OCI-LY1 (cell line): ENCODE data around the gene HACD2.

Source experiments
- H2AFZ ChIP-seq: fragments of 200-600 bp; sonication (generic), shearing (Covaris generic); 2 replicates; pipeline ENCODE4 v1.6.0; 2014; ENCODE audit warnings: antibody characterized with exemption, mild to moderate bottlenecking, low read length
- H3F3A ChIP-seq: fragments of 200-600 bp; sonication (generic), shearing (Covaris generic); 2 replicates; pipeline ENCODE4 v1.6.0; 2014; ENCODE audit warnings: mild to moderate bottlenecking, antibody characterized with exemption, low read length, moderate library complexity; ENCODE audit not compliant: insufficient read depth
- H3K27ac ChIP-seq: fragments of 200-600 bp; sonication (generic); 2 replicates; pipeline ENCODE4 v1.5.1; 2014; ENCODE audit warnings: low read length, mixed run types, mild to moderate bottlenecking, low read depth; ENCODE audit not compliant: poor library complexity, severe bottlenecking
- H3K27me3 ChIP-seq: fragments of 200-600 bp; sonication (generic); 2 replicates; pipeline ENCODE4 v1.6.0; 2014; ENCODE audit warnings: antibody characterized with exemption, mild to moderate bottlenecking, low read length, moderate library complexity; ENCODE audit not compliant: insufficient read depth
- H3K36me3 ChIP-seq: fragments of 200-600 bp; sonication (generic); 2 replicates; pipeline ENCODE4 v1.6.1; 2014; ENCODE audit warnings: mild to moderate bottlenecking, antibody characterized with exemption, low read length, moderate library complexity, mixed read lengths; ENCODE audit not compliant: insufficient read depth
- H3K4me1 ChIP-seq: fragments of 200-600 bp; sonication (generic); 2 replicates; pipeline ENCODE4 v1.5.1; 2014; ENCODE audit warnings: mild to moderate bottlenecking, low read length, moderate library complexity; ENCODE audit not compliant: insufficient read depth, severe bottlenecking
- H3K4me2 ChIP-seq: fragments of 200-600 bp; sonication (generic), shearing (Covaris generic); 2 replicates; pipeline ENCODE4 v1.6.1; 2014; ENCODE audit warnings: low read length
- H3K4me3 ChIP-seq: fragments of 200-600 bp; sonication (generic); 2 replicates; pipeline ENCODE4 v1.5.1; 2014; ENCODE audit warnings: low read length, low read depth, mild to moderate bottlenecking, mixed read lengths; ENCODE audit not compliant: poor library complexity, severe bottlenecking
- H3K79me2 ChIP-seq: fragments of 200-600 bp; shearing (Covaris generic); 2 replicates; pipeline ENCODE4 v1.6.1; 2016; ENCODE audit warnings: mixed run types, low read length, mixed read lengths; ENCODE audit not compliant: insufficient read depth
- H3K9ac ChIP-seq: fragments of 200-600 bp; sonication (generic), shearing (Covaris generic); 2 replicates; pipeline ENCODE4 v1.6.1; 2014; ENCODE audit warnings: mild to moderate bottlenecking, low read length, mixed read lengths
- H3K9me2 ChIP-seq: fragments of 200-600 bp; sonication (generic), shearing (Covaris generic); 2 replicates; pipeline ENCODE4 v1.6.1; 2014; ENCODE audit warnings: low read depth, mild to moderate bottlenecking, low read length, mixed read lengths
- H3K9me3 ChIP-seq: fragments of 200-600 bp; shearing (Covaris generic); 2 replicates; pipeline ENCODE4 v1.6.1; 2014; ENCODE audit warnings: low read length, mixed read lengths
- H4K20me1 ChIP-seq: fragments of 200-600 bp; sonication (generic), shearing (Covaris generic); 2 replicates; pipeline ENCODE4 v1.6.0; 2016; ENCODE audit warnings: mild to moderate bottlenecking, low read length; ENCODE audit not compliant: insufficient read depth
- CTCF ChIP-seq: fragments of 200-600 bp; sonication (generic), shearing (Covaris generic); IDR thresholded peaks from 2 replicates; pipeline ENCODE4 v1.5.1; 2017; ENCODE audit warnings: mild to moderate bottlenecking, antibody characterized with exemption, low read length, moderate library complexity, mixed read lengths
- EZH2 ChIP-seq: fragments of 200-600 bp; sonication (generic), shearing (Covaris generic); IDR thresholded peaks from 2 replicates; pipeline ENCODE4 v1.8.0; 2017; ENCODE audit warnings: borderline replicate concordance, mixed run types, mild to moderate bottlenecking, antibody characterized with exemption, low read length, moderate library complexity, mixed read lengths

The HACD2 gene

DNA sequence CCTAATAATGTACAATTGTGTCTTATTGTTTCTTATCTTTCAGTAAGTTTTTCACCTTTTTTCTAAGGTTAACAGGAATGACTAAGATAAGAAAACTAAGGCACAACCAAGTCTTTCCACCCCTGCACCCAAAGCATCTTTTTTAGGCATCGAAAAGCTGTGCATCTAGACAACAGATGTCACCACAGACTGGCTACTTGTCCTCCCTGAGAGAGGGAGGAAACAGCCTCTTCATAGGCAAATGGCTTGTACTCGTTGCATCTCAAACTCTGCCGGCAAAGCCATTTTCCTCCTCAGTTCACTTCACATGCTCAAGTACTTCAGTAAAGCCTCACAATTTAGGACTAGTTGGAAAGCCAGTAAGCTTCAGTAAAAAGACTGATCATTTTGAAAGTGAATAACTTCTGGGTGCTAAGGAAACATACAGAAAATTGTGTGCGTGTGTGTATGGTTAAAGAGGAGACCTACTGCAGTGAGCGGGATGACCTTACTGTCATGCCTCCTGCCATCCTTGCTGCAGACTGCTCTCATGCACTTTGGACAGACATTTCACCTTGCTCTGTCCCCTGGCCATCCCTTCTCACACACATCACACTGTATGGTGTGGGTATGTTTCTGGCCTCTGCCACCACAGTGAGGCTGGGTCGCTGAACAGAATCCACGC lies 36.5 kb upstream of the HACD2 start:
- Histone ChIP-seq H3K9me3 (no peaks in the 10 kb centered on the region), H3K4me3 (no peak overlapping the region), H3F3A (no peaks in the 10 kb centered on the region), H3K4me1 (peaks cover 4% of the 10 kb centered on the region), H2AFZ (no peak overlapping the region), H3K27ac (no peak overlapping the region), H3K27me3 (no peaks in the 10 kb centered on the region; the same call in 1 of the 2 replicates), H3K9me2 (no peaks in the 10 kb centered on the region), H3K36me3 (no peaks in the 10 kb centered on the region), H3K9ac (no peak overlapping the region), H3K79me2 (no peaks in the 10 kb centered on the region), H4K20me1 (no peaks in the 10 kb centered on the region), H3K4me2 (no peak overlapping the region)
- TF ChIP-seq EZH2 = no peak
- no peak for TF ChIP-seq CTCF

DNA sequence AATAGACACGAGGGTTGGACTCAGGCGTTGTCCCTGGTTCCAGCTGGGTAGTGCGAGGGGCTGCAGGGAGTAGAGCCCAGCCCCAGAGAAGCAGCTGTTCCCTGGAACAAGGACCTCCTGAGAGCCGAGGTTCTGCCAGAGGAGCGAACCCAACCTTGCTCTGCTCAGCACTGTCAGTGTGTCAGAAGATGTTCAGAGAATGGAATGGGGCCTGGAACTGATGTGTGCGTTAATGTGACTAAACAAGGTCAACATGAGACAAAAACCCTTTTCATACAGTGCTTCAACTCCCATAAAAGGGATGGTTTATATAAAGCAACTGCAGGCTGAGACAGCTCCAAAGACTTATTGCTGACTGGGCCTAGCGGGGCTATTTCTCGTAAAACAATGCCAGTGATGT lies 35.5 kb upstream of the HACD2 start:
- Histone ChIP-seq H3K9ac (no peak overlapping the region), H3K4me2 (no peak overlapping the region), H3K27me3 (no peaks in the 10 kb centered on the region; the same call in 1 of the 2 replicates), H3K4me3 (no peak overlapping the region), H3K36me3 (no peaks in the 10 kb centered on the region), H4K20me1 (no peaks in the 10 kb centered on the region), H3K79me2 (no peaks in the 10 kb centered on the region), H2AFZ (no peak overlapping the region), H3K9me2 (no peaks in the 10 kb centered on the region), H3K27ac (no peak overlapping the region), H3K4me1 (peaks cover 4% of the 10 kb centered on the region), H3K9me3 (no peaks in the 10 kb centered on the region), H3F3A (no peaks in the 10 kb centered on the region)
- TF ChIP-seq EZH2 (no peak), CTCF (no peak)

DNA sequence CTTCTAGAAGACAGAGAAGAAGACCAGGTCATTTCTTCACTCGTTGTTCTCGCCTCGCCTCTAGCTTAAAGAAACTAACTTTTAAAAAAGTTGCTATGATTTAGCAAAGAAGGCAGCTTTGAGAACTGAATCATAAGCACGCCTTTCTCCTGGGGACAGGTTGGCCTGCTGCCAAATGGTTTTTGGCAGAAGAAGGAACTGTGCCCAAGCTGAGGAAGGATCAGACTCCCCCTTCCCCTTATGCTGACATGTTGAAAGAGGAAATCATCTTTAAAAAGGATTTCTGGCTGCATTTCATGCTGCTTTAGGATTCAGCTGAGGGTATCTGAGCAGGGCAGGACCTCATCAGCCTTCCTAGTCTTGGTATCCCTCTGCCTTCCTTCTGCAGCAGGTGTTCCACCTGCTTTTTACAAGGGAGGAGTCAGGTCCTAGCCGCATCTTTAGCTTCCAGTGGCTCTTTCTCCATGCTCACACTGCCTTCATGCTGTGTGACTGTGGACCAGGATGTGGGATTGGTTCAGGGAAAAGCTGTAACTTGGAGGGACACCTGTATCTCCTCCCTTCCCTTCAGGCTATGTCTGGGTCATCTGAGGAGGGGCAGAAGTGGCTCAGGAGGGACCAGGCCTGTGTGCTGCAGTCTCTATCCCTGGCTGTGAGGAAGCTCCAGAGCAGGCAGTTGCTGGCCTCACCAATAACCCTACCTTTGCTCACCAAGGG lies 34.1 kb upstream of the HACD2 start:
- TF ChIP-seq EZH2 = no peak
- TF ChIP-seq CTCF = no peak
- Histone ChIP-seq H3K9me2 (no peaks in the 10 kb centered on the region), H3K36me3 (no peaks in the 10 kb centered on the region), H3K79me2 (no peaks in the 10 kb centered on the region), H3F3A (no peaks in the 10 kb centered on the region), H3K9ac (no peak overlapping the region), H4K20me1 (no peaks in the 10 kb centered on the region), H2AFZ (no peak overlapping the region), H3K27ac (no peak overlapping the region), H3K4me1 (peaks cover 4% of the 10 kb centered on the region), H3K4me2 (no peak overlapping the region), H3K27me3 (no peaks in the 10 kb centered on the region; the same call in 1 of the 2 replicates), H3K4me3 (no peak overlapping the region), H3K9me3 (no peaks in the 10 kb centered on the region)
